Measurements from ENCODE around the gene RFT1.

Gene RFT1

GRCh38 chr3:53147903-53148400, 17.7 kb upstream of the RFT1 start:
- DNase-seq = no peak

GRCh38 chr3:53147151-53147902, 17.1 kb upstream of the RFT1 start:
- no peak for DNase-seq

- DNase-seq = no peak
These were observed 16.2 kb upstream of the RFT1 start for GRCh38 chr3:53146319-53146891.

GRCh38 chr3:53145713-53146080, 15.5 kb upstream of the RFT1 start:
- no peak for DNase-seq

- no peak for DNase-seq
These were observed 14.9 kb upstream of the RFT1 start for GRCh38 chr3:53144862-53145712.

- DNase-seq = no peak
These were observed 14.2 kb upstream of the RFT1 start for GRCh38 chr3:53144446-53144845.

- no peak for DNase-seq
These were observed 12.8 kb upstream of the RFT1 start for GRCh38 chr3:53142986-53143385.

GRCh38 chr3:53140847-53141845, 10.9 kb upstream of the RFT1 start:
- no peak for DNase-seq

GRCh38 chr3:53139906-53140846, 9.9 kb upstream of the RFT1 start:
- no peak for DNase-seq

- DNase-seq = no peak
These were observed 7.7 kb upstream of the RFT1 start for GRCh38 chr3:53137835-53138446.

- no peak for DNase-seq
These were observed 7.0 kb upstream of the RFT1 start for GRCh38 chr3:53137221-53137620.

- DNase-seq = peak; percentile 25 to 38
These were observed 4.5 kb upstream of the RFT1 start for GRCh38 chr3:53134631-53135232.

GRCh38 chr3:53132347-53132746, 2.1 kb upstream of the RFT1 start:
- no peak for DNase-seq

GRCh38 chr3:53131096-53131495, 861 bp upstream of the RFT1 start:
- no peak for DNase-seq

GRCh38 chr3:53129344-53129743, 891 bp downstream of the RFT1 start:
- DNase-seq = no peak

- DNase-seq = no peak
These were observed 3.6 kb downstream of the RFT1 start for GRCh38 chr3:53126601-53127000.

GRCh38 chr3:53123953-53124352, 6.3 kb downstream of the RFT1 start:
- DNase-seq = no peak

GRCh38 chr3:53123510-53123909, 6.7 kb downstream of the RFT1 start:
- no peak for DNase-seq

- DNase-seq = no peak
These were observed 7.3 kb downstream of the RFT1 start for GRCh38 chr3:53122933-53123305.

- no peak for DNase-seq
These were observed 7.8 kb downstream of the RFT1 start for GRCh38 chr3:53122255-53122932.

Measured in NCI-H1930 (cell line).